HG03139 (cell line): ENCODE results near the gene PLAAT4.

Source experiments
- ATAC-seq: cut with Tn5 transposase; IDR thresholded peaks from one replicate; pipeline ENCODE4 v1.9.1; 2021; ENCODE audit not compliant: unreplicated experiment

PLAAT4 gene

GRCh38 chr11:63536669-63537292, at the start of gene PLAAT4:
PLAAT4 (plus strand) TSS chr11:63536808; CDS start chr11:63536869, 61 bp downstream.
- no peak for ATAC-seq

GRCh38 chr11:63488789-63489188, 47.8 kb upstream of the PLAAT4 start:
- ATAC-seq, result no peak

- no peak for ATAC-seq
Observed at GRCh38 chr11:63489879-63490278, 46.7 kb upstream of the PLAAT4 start.

- ATAC-seq, result no peak
Observed at GRCh38 chr11:63490551-63491239, 45.9 kb upstream of the PLAAT4 start, which contains the start of gene PLAAT5. PLAAT5 (minus strand) TSS chr11:63491167; CDS start chr11:63491034, 133 bp downstream.

GRCh38 chr11:63491240-63491587, 45.4 kb upstream of the PLAAT4 start:
- no peak for ATAC-seq

- no peak for ATAC-seq
Observed at GRCh38 chr11:63491636-63492372, 44.8 kb upstream of the PLAAT4 start.

- no peak for ATAC-seq
Observed at GRCh38 chr11:63492441-63492840, 44.2 kb upstream of the PLAAT4 start.

GRCh38 chr11:63493127-63493526, 43.5 kb upstream of the PLAAT4 start:
- ATAC-seq, result no peak

GRCh38 chr11:63494975-63495374, 41.6 kb upstream of the PLAAT4 start:
- no peak for ATAC-seq

- ATAC-seq, result no peak
Observed at GRCh38 chr11:63499874-63500273, 36.7 kb upstream of the PLAAT4 start.

- ATAC-seq, result no peak
Observed at GRCh38 chr11:63501236-63501635, 35.4 kb upstream of the PLAAT4 start.

GRCh38 chr11:63502252-63502820, 34.3 kb upstream of the PLAAT4 start:
- ATAC-seq, result no peak

GRCh38 chr11:63503492-63503891, 33.1 kb upstream of the PLAAT4 start:
- no peak for ATAC-seq

- ATAC-seq, result no peak
Observed at GRCh38 chr11:63504054-63504453, 32.6 kb upstream of the PLAAT4 start.

GRCh38 chr11:63504933-63505586, 31.5 kb upstream of the PLAAT4 start:
- no peak for ATAC-seq

GRCh38 chr11:63505857-63506528, 30.6 kb upstream of the PLAAT4 start, which contains the start of gene LGALS12:
LGALS12 (plus strand) TSS chr11:63506084; CDS start chr11:63506459, 375 bp downstream.
- ATAC-seq, result no peak

- no peak for ATAC-seq
Observed at GRCh38 chr11:63506876-63507275, 29.7 kb upstream of the PLAAT4 start.

- no peak for ATAC-seq
Observed at GRCh38 chr11:63507511-63507910, 29.1 kb upstream of the PLAAT4 start.

- no peak for ATAC-seq
Observed at GRCh38 chr11:63508009-63508408, 28.6 kb upstream of the PLAAT4 start.

- ATAC-seq, result no peak
Observed at GRCh38 chr11:63508745-63509144, 27.9 kb upstream of the PLAAT4 start.
